Colonic mucosa (tissue), 4 donors: Measurements from ENCODE around the gene WNT9B. TPM values are rescaled to one million over a fixed set of nuclear protein-coding genes. Genes with fewer than 3 reads are reported as not detected.
"Not testable (repeated sequence)": the region's sequence is repeated elsewhere in the genome, so short reads cannot be mapped to it uniquely, and the experiment has no call there.

Experiments
- DNase-seq: peaks from one replicate; pipeline ENCODE4 v3.0.0-alpha.2; 2020
- H3K27ac ChIP-seq: fragments of 200-600 bp; one replicate; pipeline ENCODE4 v1.8.0; 2021
- H3K27me3 ChIP-seq: fragments of 200-600 bp; one replicate; pipeline ENCODE4 v1.8.0; 2021
- H3K36me3 ChIP-seq: fragments of 200-600 bp; one replicate; pipeline ENCODE4 v1.8.0; 2021
- H3K4me1 ChIP-seq: fragments of 200-600 bp; one replicate; pipeline ENCODE4 v1.8.0; 2021; ENCODE audit warnings: mild to moderate bottlenecking
- H3K4me3 ChIP-seq: fragments of 200-600 bp; one replicate; pipeline ENCODE4 v1.8.0; 2021
- H3K9ac ChIP-seq, 2 donors: one replicate each; pipeline ENCODE4 v1.7.0; 2013; ENCODE audit warnings: control low read depth in 2 of 2, low read depth in 2 of 2, low read length in 2 of 2
- H3K9me3 ChIP-seq: fragments of 200-600 bp; one replicate; pipeline ENCODE4 v1.8.0; 2021
- CTCF ChIP-seq: fragments of 200-600 bp; IDR thresholded peaks from one replicate; pipeline ENCODE4 v1.8.0; 2022; ENCODE audit warnings: antibody characterized with exemption, mild to moderate bottlenecking
- intact Hi-C: fragments of 100-400 bp; cut with DNase I; formaldehyde crosslinking; loops from one replicate; pipeline ENCODE4 v1.14.1; 2022
- total RNA-seq, 2 donors: library from RNA; stranded (reverse); fragmentation: NEBNext Ultra II Directional in 1 of 2; extraction: Animal tissue kit (Norgen Biotek cat#: 25700) in 1 of 2; gene quantifications; one replicate each; pipeline ENCODE4 v1.2.1, GENCODE V29; 2021
- donor health status: healthy.
- donor health status: DM: no; HTN: no; CAD: no.
- donor health status: DM: no; HTN: no; CAD: no.

Gene WNT9B
- total RNA-seq, 2 donors from 2014 or later = not detected

- H3K27me3 ChIP-seq = no peaks in the 10 kb centered on the region
- H3K36me3 ChIP-seq = no peaks in the 10 kb centered on the region
- intact Hi-C loops = no loop called here
- no peak for TF ChIP-seq CTCF
- no peaks in the 10 kb centered on the region for H3K4me1 ChIP-seq
- no peak overlapping the region for H3K9ac ChIP-seq
- H3K27ac ChIP-seq = no peak overlapping the region
- no peak for DNase-seq
- no peaks in the 10 kb centered on the region for H3K9me3 ChIP-seq
- no peak overlapping the region for H3K4me3 ChIP-seq
These were observed 65.7 kb downstream of the WNT9B start for GRCh38 chr17:46917041-46917440.

- H3K36me3 ChIP-seq = no peaks in the 10 kb centered on the region
- H3K9me3 ChIP-seq = no peaks in the 10 kb centered on the region
- no peak overlapping the region for H3K4me3 ChIP-seq
- intact Hi-C loops = no loop called here
- H3K27me3 ChIP-seq = no peaks in the 10 kb centered on the region
- H3K27ac ChIP-seq = no peak overlapping the region
- H3K9ac ChIP-seq = no peak overlapping the region
- no peaks in the 10 kb centered on the region for H3K4me1 ChIP-seq
- DNase-seq = no peak
- TF ChIP-seq CTCF = no peak
These were observed 66.1 kb downstream of the WNT9B start for GRCh38 chr17:46917516-46917915.

- H3K4me3 ChIP-seq, intact Hi-C loops, DNase-seq: not testable (repeated sequence)
These were observed 70.6 kb downstream of the WNT9B start for GRCh38 chr17:46921962-46922361.

GRCh38 chr17:46922487-46922803, 71.1 kb downstream of the WNT9B start:
- Histone ChIP-seq H3K27ac (peak overlapping the region; percentile 90), H3K4me1 (peaks cover 8% of the 10 kb centered on the region), H3K9me3 (no peaks in the 10 kb centered on the region), H3K4me3 (peak overlapping the region; percentile 98), H3K9ac (peak overlapping the region; percentile 78 to 93), H3K27me3 (no peaks in the 10 kb centered on the region), H3K36me3 (no peaks in the 10 kb centered on the region)
- intact Hi-C loops = no loop called here
- no peak for TF ChIP-seq CTCF
- no peak for DNase-seq

More at GRCh38 chr17:46921962-46922361, 70.6 kb downstream of the WNT9B start:
- not testable (repeated sequence) for H3K27ac ChIP-seq, H3K27me3 ChIP-seq, H3K9ac ChIP-seq, H3K9me3 ChIP-seq, H3K36me3 ChIP-seq, H3K4me1 ChIP-seq

GRCh38 chr17:46922804-46923635, 71.6 kb downstream of the WNT9B start, which contains the start of gene GOSR2:
Gene GOSR2, plus strand, starts transcription at chr17:46923160. Its CDS starts 33 bp downstream, at chr17:46923193.
- H3K4me1 ChIP-seq = peaks cover 8% of the 10 kb centered on the region
- peak within 1 kb of the TSS; percentile 90 for H3K27ac ChIP-seq
- peak within 1 kb of the TSS; percentile 78 to 93 for H3K9ac ChIP-seq
- no peak for TF ChIP-seq CTCF
- DNase-seq = peak; percentile 90
- peak within 1 kb of the TSS; percentile 98 for H3K4me3 ChIP-seq
- no peaks in the 10 kb centered on the region for H3K27me3 ChIP-seq
- no peaks in the 10 kb centered on the region for H3K9me3 ChIP-seq
- no peaks in the 10 kb centered on the region for H3K36me3 ChIP-seq
- intact Hi-C loops = no loop called here

- no peak for DNase-seq
- Histone ChIP-seq H3K27ac (no peak overlapping the region), H3K36me3 (no peaks in the 10 kb centered on the region), H3K4me3 (no peak overlapping the region), H3K4me1 (peaks cover 8% of the 10 kb centered on the region), H3K9me3 (no peaks in the 10 kb centered on the region), H3K27me3 (no peaks in the 10 kb centered on the region), H3K9ac (no peak overlapping the region)
- TF ChIP-seq CTCF = no peak
- intact Hi-C loops = no loop called here
These were observed 73.9 kb downstream of the WNT9B start for GRCh38 chr17:46925185-46925868.
